GM19239 (cell line): ENCODE measurements around the gene NLRP3.
"Not testable (repeated sequence)": the region's sequence is repeated elsewhere in the genome, so short reads cannot be mapped to it uniquely, and the experiment has no call there.

ENCODE experiments used
- DNase-seq: peaks from one replicate; pipeline ENCODE4 v3.0.0; 2011; ENCODE audit warnings: low spot score; ENCODE audit not compliant: insufficient read length
- FAIRE-seq: peaks from 2 replicates; lab custom pipeline; 2011; peaks lifted over from hg19 to GRCh38; lab: Jason Lieb, UNC

Gene NLRP3

GRCh38 chr1:247415423-247416361 is at the start of gene NLRP3:
TSS of gene NLRP3 (plus strand) at chr1:247416173. CDS start at chr1:247418801, 2,628 bp downstream.
- FAIRE-seq (peak; percentile 52), DNase-seq (no peak)

GRCh38 chr1:247366345-247366744 is 49.6 kb upstream of the NLRP3 start:
- FAIRE-seq, DNase-seq: not testable (repeated sequence)

- no peak for FAIRE-seq
- no peak for DNase-seq
Observed at GRCh38 chr1:247366926-247367645, 48.9 kb upstream of the NLRP3 start.

- FAIRE-seq (no peak), DNase-seq (no peak)
Observed at GRCh38 chr1:247367786-247368422, 48.1 kb upstream of the NLRP3 start.

- DNase-seq (no peak), FAIRE-seq (no peak)
Observed at GRCh38 chr1:247368490-247369145, 47.4 kb upstream of the NLRP3 start.

- FAIRE-seq: no peak
Observed at GRCh38 chr1:247370786-247371732, 44.9 kb upstream of the NLRP3 start.

GRCh38 chr1:247371801-247372259 is 44.1 kb upstream of the NLRP3 start:
- DNase-seq (no peak), FAIRE-seq (no peak)

More at GRCh38 chr1:247370786-247371732, 44.9 kb upstream of the NLRP3 start:
- no peak for DNase-seq

GRCh38 chr1:247373721-247374141 is 42.2 kb upstream of the NLRP3 start:
- peak; percentile 44 for DNase-seq
- no peak for FAIRE-seq

- not testable (repeated sequence) for FAIRE-seq, DNase-seq
Observed at GRCh38 chr1:247374651-247375334, 41.2 kb upstream of the NLRP3 start.

GRCh38 chr1:247375747-247376146 is 40.2 kb upstream of the NLRP3 start:
- FAIRE-seq (no peak), DNase-seq (no peak)

GRCh38 chr1:247376659-247377058 is 39.3 kb upstream of the NLRP3 start:
- no peak for DNase-seq

GRCh38 chr1:247377656-247378055 is 38.3 kb upstream of the NLRP3 start:
- not testable (repeated sequence) for FAIRE-seq, DNase-seq

More at GRCh38 chr1:247376659-247377058, 39.3 kb upstream of the NLRP3 start:
- FAIRE-seq: no peak

- no peak for FAIRE-seq
Observed at GRCh38 chr1:247378334-247379073, 37.5 kb upstream of the NLRP3 start.

GRCh38 chr1:247385283-247385682 is 30.7 kb upstream of the NLRP3 start:
- FAIRE-seq (no peak), DNase-seq (no peak)

More at GRCh38 chr1:247378334-247379073, 37.5 kb upstream of the NLRP3 start:
- DNase-seq: no peak

- FAIRE-seq: no peak
- no peak for DNase-seq
Observed at GRCh38 chr1:247386217-247386616, 29.8 kb upstream of the NLRP3 start.

GRCh38 chr1:247386687-247387086 is 29.3 kb upstream of the NLRP3 start:
- FAIRE-seq (no peak), DNase-seq (no peak)

- DNase-seq (no peak), FAIRE-seq (no peak)
Observed at GRCh38 chr1:247387096-247387495, 28.9 kb upstream of the NLRP3 start.
